HFFc6 (cell line): ENCODE data around the gene CADM2. TPM values are rescaled to one million over a fixed set of nuclear protein-coding genes. Genes with fewer than 3 reads are reported as not detected.
A peak's percentile ranks its signal among the peaks of the same experiment; 100 is the strongest.

ENCODE experiments used
- DNase-seq: peaks from one replicate; pipeline ENCODE4 v3.0.0-alpha.2; 2018
- H3K27ac Mint-ChIP-seq: 2 replicates; pipeline ENCODE4 v1.8.0; 2020; ENCODE audit warnings: mild to moderate bottlenecking, mixed read lengths
- H3K27me3 Mint-ChIP-seq: 2 replicates; pipeline ENCODE4 v1.8.0; 2021; ENCODE audit warnings: mild to moderate bottlenecking, moderate library complexity, mixed read lengths; ENCODE audit not compliant: insufficient read depth
- H3K36me3 Mint-ChIP-seq: 2 replicates; pipeline ENCODE4 v1.8.0; 2021; ENCODE audit warnings: low read depth, mixed read lengths
- H3K4me1 Mint-ChIP-seq: 2 replicates; pipeline ENCODE4 v1.8.0; 2020; ENCODE audit warnings: low read depth, mixed read lengths
- H3K4me3 Mint-ChIP-seq: 2 replicates; pipeline ENCODE4 v1.8.0; 2020; ENCODE audit warnings: mild to moderate bottlenecking, moderate library complexity, mixed read lengths
- H3K9me3 Mint-ChIP-seq: 2 replicates; pipeline ENCODE4 v1.8.0; 2020; ENCODE audit warnings: mild to moderate bottlenecking, mixed read lengths
- CTCF ChIP-seq: fragments of 200-600 bp; sonication (generic); IDR thresholded peaks from 2 replicates; pipeline ENCODE4 v1.5.0; 2021; ENCODE audit warnings: antibody characterized with exemption, mild to moderate bottlenecking
- total RNA-seq, 6 experiments: library from RNA; stranded (reverse); fragmentation: NEBNext Ultra II Directional; extraction: Animal tissue kit (Norgen Biotek cat#: 25700); gene quantifications; 2 replicates in 1 of 6; 3 replicates in 5 of 6; pipeline ENCODE4 v1.2.3, GENCODE V29; 2021

The CADM2 gene
- total RNA-seq, 6 experiments from 2014 or later = not detected

- Mint-ChIP-seq H3K4me3 (no peak overlapping the region), H3K27me3 (no peaks in the 10 kb centered on the region), H3K36me3 (no peaks in the 10 kb centered on the region)
Observed at GRCh38 chr3:85539232-85539631, 580.4 kb downstream of the CADM2 start.

GRCh38 chr3:85554153-85554552 is 595.4 kb downstream of the CADM2 start:
- Mint-ChIP-seq H3K27me3 (no peaks in the 10 kb centered on the region), H3K27ac (no peak overlapping the region), H3K4me1 (no peaks in the 10 kb centered on the region), H3K9me3 (peaks cover 4% of the 10 kb centered on the region), H3K36me3 (no peaks in the 10 kb centered on the region), H3K4me3 (no peak overlapping the region)
- no peak for DNase-seq
- no peak for TF ChIP-seq CTCF

More at GRCh38 chr3:85539232-85539631, 580.4 kb downstream of the CADM2 start:
- Mint-ChIP-seq H3K27ac (no peak overlapping the region), H3K9me3 (peaks cover 8% of the 10 kb centered on the region), H3K4me1 (no peaks in the 10 kb centered on the region)
- DNase-seq = no peak
- TF ChIP-seq CTCF = no peak

GRCh38 chr3:85560088-85560785 is 601.4 kb downstream of the CADM2 start:
- Mint-ChIP-seq H3K27ac (no peak overlapping the region), H3K36me3 (no peaks in the 10 kb centered on the region), H3K27me3 (no peaks in the 10 kb centered on the region), H3K9me3 (no peaks in the 10 kb centered on the region), H3K4me1 (no peaks in the 10 kb centered on the region), H3K4me3 (no peak overlapping the region)
- no peak for TF ChIP-seq CTCF
- DNase-seq = no peak

- Mint-ChIP-seq H3K27me3 (no peaks in the 10 kb centered on the region), H3K4me1 (no peaks in the 10 kb centered on the region), H3K27ac (no peak overlapping the region), H3K36me3 (no peaks in the 10 kb centered on the region), H3K4me3 (no peak overlapping the region), H3K9me3 (peaks cover 9% of the 10 kb centered on the region; the same call in 1 of the 2 replicates)
- peak; percentile 65 for TF ChIP-seq CTCF
- no peak for DNase-seq
Observed at GRCh38 chr3:85567071-85567676, 608.4 kb downstream of the CADM2 start.

GRCh38 chr3:85570819-85571218 is 612.0 kb downstream of the CADM2 start:
- Mint-ChIP-seq H3K4me1 (no peaks in the 10 kb centered on the region), H3K36me3 (no peaks in the 10 kb centered on the region), H3K27me3 (no peaks in the 10 kb centered on the region), H3K27ac (no peak overlapping the region), H3K9me3 (peaks cover 9% of the 10 kb centered on the region; the same call in 1 of the 2 replicates), H3K4me3 (no peak overlapping the region)
- TF ChIP-seq CTCF = no peak
- no peak for DNase-seq
